GM21619 (cell line): ENCODE data around the gene CTDSPL.

Source experiments
- ATAC-seq: cut with Tn5 transposase; IDR thresholded peaks from one replicate; pipeline ENCODE4 v1.9.1; 2021; ENCODE audit not compliant: unreplicated experiment

The CTDSPL gene

GRCh38 chr3:38011111-38011510 lies 149.4 kb downstream of the CTDSPL start:
- ATAC-seq, result no peak

- ATAC-seq, result no peak
Observed at GRCh38 chr3:38015485-38015884, 153.8 kb downstream of the CTDSPL start.

GRCh38 chr3:38015984-38016383 lies 154.3 kb downstream of the CTDSPL start:
- no peak for ATAC-seq

GRCh38 chr3:38016410-38016809 lies 154.7 kb downstream of the CTDSPL start:
- no peak for ATAC-seq

- ATAC-seq, result no peak
Observed at GRCh38 chr3:38016847-38017444, 155.3 kb downstream of the CTDSPL start.

GRCh38 chr3:38017445-38018295 lies 156.0 kb downstream of the CTDSPL start:
- ATAC-seq, result no peak

- no peak for ATAC-seq
Observed at GRCh38 chr3:38018296-38019266, 156.9 kb downstream of the CTDSPL start.

GRCh38 chr3:38019658-38020341 lies 158.1 kb downstream of the CTDSPL start:
- ATAC-seq, result no peak

- no peak for ATAC-seq
Observed at GRCh38 chr3:38020342-38020726, 158.7 kb downstream of the CTDSPL start.

GRCh38 chr3:38021196-38021595 lies 159.5 kb downstream of the CTDSPL start:
- ATAC-seq, result no peak

- ATAC-seq, result no peak
Observed at GRCh38 chr3:38022301-38022700, 160.6 kb downstream of the CTDSPL start.

GRCh38 chr3:38022896-38023709 lies 161.4 kb downstream of the CTDSPL start:
- no peak for ATAC-seq

- ATAC-seq, result no peak
Observed at GRCh38 chr3:38026856-38027255, 165.2 kb downstream of the CTDSPL start.

- no peak for ATAC-seq
Observed at GRCh38 chr3:38027466-38028465, 166.1 kb downstream of the CTDSPL start.

GRCh38 chr3:38028621-38029361 lies 167.1 kb downstream of the CTDSPL start:
- no peak for ATAC-seq

- ATAC-seq, result no peak
Observed at GRCh38 chr3:38029400-38030125, 167.9 kb downstream of the CTDSPL start, which contains the start of gene PLCD1. PLCD1 (minus strand) TSS chr3:38029642; CDS start chr3:38029539, 103 bp downstream.
